Inflammatory macrophage treated with lipopolysaccharide for 1 hour (primary cell): ENCODE results near the gene PRDM15.

Experiments used
- DNase-seq, 2 donors: peaks; one replicate each; pipeline ENCODE4 v3.0.0-alpha.2; 2020 to 2022

PRDM15 gene

DNA sequence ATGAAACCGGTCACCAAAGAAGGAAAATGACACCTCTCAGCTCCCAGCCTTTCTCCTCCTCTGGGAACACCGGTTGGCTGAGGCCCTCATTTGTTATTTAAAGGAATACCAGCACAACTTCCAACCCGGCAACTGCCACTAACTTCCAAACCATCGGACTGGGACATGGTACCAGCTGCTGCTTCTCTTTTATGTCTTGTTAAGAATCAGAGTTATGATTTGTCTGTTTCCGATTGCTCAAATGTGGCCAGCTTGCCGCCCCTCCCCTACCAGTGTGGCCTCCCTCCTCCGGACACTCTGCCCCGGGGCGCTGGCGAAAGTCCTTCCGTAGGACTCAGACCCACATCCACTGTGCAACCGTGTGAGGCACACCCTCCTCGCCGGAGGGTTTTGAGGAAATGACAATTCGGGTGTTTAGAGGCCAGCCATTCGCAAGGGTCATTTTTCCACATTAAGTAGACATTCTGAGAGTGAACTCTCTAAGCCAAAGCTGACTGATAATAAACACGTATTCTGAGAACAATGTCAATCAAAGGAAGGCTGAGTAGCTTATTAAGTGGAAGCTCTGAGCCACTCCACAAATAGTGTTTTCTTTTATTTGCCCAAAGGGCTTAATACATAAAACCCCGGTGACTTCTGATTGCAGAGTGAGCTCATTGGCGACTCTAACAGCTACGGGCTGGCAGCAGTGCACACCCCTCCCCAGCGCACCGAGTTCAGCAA is 117.8 kb downstream of the PRDM15 start:
- peak; percentile 80 to 91 for DNase-seq

DNA sequence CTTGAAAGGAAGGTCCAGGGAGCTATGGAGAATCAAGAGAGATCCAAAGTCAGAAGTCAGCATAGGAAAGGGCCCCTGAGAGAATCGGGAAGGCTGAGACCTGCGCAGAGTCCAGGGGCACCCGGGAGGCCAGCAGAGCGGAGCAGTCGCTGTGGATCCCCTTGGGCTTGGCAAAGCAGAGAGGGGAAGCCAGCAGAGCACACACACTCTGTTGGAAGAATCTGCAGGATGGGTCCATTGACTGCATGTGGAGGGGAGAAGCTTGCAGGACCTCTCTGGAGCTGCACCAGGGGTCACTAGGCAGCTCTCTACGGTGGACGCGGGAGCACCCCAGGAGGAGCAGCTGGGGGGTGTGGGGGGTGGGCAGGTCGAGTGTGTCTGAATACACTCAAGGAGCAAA is 118.7 kb downstream of the PRDM15 start:
- DNase-seq, result no peak

DNA sequence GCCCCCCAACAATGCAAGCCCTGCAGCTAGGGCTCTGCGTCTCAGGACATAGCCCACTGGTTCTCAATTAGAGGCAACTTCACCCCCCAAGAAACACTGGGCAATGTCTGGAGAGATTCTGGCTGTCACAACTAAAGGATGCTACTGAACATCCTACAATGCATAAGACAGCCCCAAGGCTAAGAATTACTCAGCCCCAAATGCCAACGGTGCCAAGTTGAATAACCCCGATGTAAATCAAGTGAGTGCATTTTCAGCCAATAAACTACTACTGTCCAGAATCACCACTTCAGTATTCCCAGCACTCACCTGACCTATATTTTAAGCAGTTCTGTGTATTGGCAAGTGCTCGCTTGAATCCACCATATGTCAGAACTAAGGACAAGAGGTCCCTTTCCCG is 119.2 kb downstream of the PRDM15 start:
- no peak for DNase-seq

DNA sequence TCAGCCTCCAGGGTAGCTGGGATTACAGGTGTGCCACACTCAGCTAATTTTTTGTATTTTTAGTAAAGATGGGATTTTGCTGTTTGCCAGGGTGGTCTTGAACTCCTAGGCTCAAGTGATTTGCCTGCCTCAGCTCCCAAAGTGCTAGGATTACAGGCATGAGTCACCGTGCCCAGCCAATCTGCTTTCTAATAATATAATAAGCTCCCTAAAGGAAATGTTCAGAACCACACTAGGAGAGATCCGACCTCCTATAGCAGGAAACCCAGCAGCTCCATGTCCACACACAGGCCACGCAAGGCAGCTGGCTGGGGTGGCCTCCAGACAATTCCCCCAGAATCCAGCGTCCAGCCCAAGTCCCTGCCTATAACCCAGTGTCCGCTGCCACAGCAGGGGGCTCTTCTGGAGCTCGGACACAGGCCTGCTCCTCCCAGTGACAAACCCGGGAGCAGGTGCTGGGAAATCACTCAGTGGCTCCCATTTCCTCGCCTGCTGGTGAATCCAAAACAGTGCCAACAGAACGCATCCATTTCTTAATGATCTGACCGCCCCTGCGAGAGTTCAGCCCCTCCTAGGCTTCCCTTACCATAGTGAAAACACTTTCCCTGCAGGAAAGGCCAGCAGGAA is 119.8 kb downstream of the PRDM15 start:
- no peak for DNase-seq

DNA sequence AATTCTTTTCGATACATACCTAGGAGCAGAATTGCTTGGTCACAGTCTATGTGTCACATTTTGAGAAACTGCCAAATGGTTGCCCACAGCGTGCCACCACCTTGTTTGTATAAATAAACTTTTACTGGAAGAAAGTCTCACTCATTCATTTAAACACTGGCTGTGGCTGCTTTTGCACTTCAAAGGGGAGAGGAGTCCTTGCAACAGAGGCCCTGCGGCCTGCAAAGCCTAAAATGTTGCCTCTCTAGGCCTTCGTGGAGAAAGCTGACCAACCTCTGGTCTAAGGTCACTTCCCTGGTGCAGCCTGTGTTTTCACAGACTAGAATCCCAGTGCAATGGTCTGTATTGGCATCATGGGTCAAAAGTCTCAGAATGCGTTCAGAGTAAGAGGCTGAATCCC is 120.6 kb downstream of the PRDM15 start:
- DNase-seq, result no peak

DNA sequence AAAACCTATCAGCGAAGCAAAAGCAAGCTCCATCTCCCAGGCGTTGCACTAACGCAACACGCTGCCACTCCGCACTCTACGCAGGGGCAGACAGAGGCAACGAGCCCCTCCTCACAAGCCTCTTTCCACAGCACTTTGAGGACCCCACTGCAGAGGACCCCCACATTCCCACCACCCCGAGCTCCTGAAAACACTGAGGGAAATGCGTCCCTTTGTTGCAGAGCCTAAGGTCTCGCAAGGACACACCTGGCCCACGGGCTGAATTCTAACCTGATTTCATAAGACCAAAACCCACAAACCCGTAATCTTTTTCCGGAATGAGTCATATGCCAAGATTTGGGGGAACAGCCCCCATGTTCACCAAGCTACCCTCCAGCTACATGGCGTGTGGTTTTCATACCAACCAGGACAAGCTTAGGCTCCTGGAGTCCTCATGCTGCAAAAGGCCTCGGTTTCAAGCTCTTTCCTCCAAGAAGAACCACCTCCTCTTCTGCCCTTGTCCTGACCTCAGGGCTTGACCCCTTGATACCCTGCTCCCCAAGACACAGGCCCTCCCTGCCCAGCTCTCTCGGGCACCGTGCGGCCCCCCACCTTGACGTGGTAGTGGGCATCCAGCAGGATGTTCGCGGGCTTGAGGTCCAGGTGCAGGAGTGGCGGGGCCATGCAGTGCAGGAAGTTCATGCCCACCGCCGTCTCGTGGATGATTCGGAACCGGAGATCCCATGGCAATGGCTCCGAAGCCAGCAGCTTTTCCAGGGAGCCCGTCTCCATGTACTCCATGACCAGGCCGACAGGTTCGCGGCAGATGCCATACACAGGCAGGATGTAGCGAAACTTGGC is 123.0 kb downstream of the PRDM15 start:
- no peak for DNase-seq

DNA sequence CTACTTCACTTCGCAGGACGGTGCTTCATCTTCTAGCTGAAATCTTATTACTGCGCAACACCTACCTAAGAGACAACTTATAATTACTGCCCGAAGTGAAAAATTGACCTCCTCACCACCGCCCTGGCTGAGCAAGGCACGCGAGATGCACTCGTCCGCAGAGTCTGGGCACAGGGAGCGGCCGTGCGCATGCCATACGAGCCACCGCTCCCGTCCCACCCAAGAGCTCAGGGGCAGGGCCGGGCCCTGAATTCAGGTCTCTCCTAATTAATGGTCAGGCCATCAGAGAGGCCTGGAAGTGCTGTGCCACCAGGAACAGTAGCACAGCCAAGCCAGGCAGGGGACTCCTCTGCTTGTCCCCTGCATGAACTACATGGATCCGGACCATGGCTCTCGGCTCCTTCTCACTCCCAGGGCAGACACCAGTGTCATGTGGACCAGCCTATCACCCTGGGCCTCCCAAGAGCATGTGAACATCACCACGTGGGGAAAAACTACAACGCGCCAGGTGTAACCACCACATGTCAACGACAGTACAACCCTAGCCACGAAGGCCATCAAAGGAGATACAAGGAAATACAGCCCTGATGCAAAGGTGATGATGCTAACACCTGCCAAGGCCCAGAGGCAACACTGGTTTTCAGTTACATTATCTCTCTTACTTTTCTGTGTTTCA is 123.7 kb downstream of the PRDM15 start:
- no peak for DNase-seq

DNA sequence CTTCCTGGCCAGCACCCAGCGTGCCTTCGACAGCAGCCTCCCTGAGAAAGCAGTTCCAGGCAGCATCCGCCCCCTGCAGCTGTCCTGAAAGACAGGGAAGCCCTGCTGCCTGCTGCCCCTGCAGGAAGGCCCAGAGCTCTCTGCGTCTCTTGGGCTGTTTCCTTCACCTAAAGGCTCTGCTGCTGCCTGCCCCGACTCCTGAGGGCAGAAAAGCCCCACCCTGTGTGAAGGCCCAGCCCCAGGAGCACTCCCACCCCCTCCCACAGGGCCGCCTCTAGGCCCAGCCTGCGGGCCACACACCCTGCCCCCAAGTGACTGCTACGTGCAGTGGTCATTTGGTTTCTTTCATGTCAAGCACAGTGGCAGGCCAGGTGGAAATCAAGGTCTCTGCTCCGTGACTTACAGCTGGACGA is 124.7 kb downstream of the PRDM15 start:
- no peak for DNase-seq

DNA sequence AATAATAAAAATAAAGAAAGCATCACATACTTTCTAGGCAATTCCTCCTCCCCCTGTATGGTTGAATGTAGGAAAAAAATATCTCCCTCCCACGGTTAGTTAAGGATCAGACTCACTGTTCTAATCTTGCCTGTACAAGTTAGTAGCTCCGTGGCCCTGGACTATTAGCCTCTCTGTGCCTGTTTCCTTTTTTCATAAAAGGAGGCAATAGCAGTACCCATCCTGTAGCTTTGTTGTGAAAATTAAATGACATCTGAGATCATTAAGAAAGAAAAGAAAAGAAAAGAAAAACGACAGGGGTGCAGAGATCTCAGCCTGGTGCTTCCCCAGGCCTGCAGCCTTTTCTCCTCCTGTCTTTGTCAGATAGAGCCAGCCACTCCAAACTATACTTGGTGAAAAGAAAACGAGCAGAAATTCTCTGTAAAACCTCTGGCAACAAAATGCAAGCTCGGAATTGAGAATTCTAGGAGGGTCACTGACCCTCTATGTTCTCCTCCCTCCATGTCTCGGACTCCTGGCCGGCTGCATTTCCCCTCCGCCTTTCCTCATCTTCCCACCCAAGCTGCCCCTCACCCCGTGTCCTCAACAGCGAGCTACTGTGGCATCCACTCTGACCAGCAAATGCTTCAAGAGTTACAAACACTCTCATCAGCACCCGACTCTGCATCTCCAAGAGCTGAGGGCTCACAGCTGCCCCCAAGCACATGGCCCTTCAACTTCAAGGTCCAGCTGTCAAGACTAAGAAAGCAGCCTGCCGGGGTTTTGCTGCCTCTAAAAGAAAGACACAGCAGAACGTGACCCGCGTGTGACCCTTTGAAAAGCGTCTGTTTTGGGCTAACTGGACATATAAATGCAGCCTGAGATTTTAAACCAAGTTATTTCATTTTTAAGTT is 125.9 kb downstream of the PRDM15 start:
- no peak for DNase-seq

DNA sequence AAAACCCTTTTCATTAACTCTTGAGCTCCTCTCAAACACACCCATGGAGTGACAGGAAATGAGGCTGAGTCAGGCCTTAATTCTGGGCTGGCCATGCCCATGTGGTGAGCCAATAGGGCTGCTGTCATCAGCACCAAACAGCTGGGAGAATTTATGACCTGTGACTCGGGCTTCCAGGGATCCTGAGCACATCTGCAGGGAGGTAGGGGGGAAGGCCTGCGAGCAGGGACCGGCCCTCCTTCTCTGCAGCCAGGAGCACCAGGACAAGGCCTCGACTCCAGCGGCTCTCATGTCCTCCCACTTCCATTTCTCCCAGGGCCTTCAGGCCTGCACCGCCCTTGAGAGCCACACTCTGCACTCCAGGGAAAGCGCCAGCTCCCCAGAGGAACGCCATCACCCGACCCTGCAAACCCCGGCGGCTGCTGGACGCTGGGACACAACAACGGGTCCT is 126.9 kb downstream of the PRDM15 start:
- DNase-seq, result peak in 1 of 2 donors; percentile 5

DNA sequence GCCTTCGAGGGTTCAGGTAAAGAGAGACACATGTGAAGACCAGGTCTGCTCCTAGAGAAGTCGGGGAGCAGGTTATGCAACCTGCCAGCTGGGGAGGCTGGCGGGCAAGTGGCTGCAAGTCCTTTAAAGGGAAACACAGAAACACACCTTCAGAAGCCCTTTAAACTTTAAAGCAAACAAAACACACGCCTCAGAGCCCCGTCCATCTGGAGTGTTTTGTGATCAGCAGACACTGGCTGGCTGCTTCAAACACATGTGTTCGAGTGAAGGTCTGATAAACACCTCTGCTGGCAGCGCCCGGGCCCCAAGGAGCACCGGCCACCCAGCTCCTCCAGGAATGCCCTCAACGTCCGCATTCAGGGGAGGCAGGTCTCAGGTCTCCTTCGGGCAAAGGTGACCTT is 127.5 kb downstream of the PRDM15 start:
- no peak for DNase-seq

DNA sequence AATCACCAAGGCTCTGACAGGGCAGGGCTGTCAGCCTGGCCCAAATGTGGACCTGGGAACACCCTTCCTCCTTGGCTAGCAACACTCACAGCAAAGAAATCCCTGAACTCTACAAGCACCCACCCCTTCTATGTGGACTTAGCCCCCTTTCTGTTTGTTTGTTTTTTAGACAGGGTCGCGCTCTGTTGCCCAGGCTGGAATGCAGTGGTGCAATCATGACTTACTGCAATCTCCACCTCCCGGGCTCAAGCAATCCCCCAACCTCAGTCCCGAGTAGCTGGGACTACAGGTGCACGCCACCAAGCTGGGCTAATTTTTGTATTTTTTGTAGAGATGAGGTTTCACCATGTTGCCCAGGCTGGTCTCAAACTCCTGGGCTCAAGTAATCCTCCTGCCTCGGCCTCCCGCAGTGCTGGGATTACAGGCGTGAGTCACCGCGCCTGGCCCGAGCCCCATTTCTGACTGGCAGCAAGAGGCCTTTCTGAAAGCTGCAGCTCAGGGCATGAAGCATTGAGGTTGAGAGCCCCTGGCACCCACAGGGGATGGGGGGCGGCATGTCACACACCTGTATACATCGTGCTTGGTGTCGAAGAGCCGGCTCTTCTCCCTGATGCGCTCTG is 128.5 kb downstream of the PRDM15 start:
- DNase-seq, result no peak

DNA sequence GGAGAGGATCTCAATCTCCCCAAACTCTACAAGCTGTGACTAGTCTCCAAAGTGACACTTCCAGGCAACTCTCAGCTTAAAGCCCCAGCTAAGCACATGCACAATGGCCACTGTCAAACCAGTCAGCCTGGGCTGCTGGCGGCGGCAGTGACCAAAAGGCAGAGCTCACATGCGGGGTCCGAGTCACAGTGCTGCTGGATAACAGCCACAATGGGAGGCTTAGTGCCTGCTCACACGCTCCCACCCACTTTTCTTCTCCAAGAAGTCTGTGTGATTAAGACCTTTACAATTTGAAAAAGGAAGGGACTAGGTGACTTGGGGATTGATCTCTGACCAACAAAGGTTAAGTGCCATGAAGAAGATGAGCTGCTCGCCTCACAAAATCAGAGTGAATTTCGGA is 129.1 kb downstream of the PRDM15 start:
- DNase-seq, result no peak

DNA sequence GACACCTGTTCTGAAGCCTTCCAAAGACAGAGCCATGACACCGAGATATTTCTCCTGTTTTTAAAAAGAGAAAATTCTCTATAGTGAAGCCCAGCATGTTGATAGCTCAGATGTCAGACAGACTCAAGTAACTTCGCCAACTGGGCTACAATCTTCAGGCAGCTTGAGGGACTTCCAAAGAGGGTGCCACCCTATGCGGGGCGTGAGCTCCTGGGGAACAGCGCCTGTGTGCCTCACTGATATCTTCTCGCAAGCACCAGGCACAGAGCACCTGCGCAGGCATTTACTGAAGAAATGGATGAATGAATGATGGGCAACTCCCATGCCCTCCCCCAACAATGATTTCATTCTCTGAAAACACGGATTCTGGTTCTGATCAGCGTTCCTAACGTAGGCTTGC is 129.9 kb downstream of the PRDM15 start:
- DNase-seq, result no peak
